Transverse colon (tissue), 4 donors: Measurements from ENCODE around the gene ZMIZ1. TPM values are rescaled to one million over a fixed set of nuclear protein-coding genes. Genes with fewer than 3 reads are reported as not detected.
A peak's percentile ranks its signal among the peaks of the same experiment; 100 is the strongest.

ENCODE experiments used
- DNase-seq: peaks from one replicate; pipeline ENCODE4 v3.0.0-alpha.2; 2019
- H3K27ac ChIP-seq, 4 donors: fragments of 200-600 bp; sonication (generic); 2 replicates each; pipeline ENCODE4 v1.5.1; 2016 to 2018; ENCODE audit warnings: inconsistent platforms in 4 of 4
- H3K27me3 ChIP-seq: fragments of 200-600 bp; sonication (generic); 2 replicates; pipeline ENCODE4 v1.5.1; 2017; ENCODE audit warnings: inconsistent platforms
- H3K36me3 ChIP-seq, 4 donors: fragments of 200-600 bp; sonication (generic); 2 replicates each; pipeline ENCODE4 v1.5.1; 2017 to 2019; ENCODE audit warnings: inconsistent platforms in 4 of 4
- H3K4me1 ChIP-seq, 4 donors: fragments of 200-600 bp; sonication (generic); 2 replicates each; pipeline ENCODE4 v1.5.1; 2017 to 2020; ENCODE audit warnings: inconsistent platforms in 4 of 4
- H3K4me3 ChIP-seq, 4 donors: fragments of 200-600 bp; sonication (generic); 1 replicate in 1 of 4; 2 replicates in 3 of 4; pipeline versions ENCODE4 v1.5.1 to v1.6.1; 2017 to 2019; ENCODE audit warnings: inconsistent platforms in 4 of 4
- H3K9me3 ChIP-seq, 2 donors: fragments of 200-600 bp; sonication (generic); 2 replicates each; pipeline ENCODE4 v1.5.1; 2017 to 2019; ENCODE audit warnings: inconsistent platforms in 2 of 2
- EP300 ChIP-seq: sonication (generic); formaldehyde crosslinking; IDR thresholded peaks from one replicate; pipeline ENCODE4 v1.6.1; 2017; ENCODE audit warnings: antibody characterized with exemption, low read depth
- POLR2A ChIP-seq: fragments of 450-650 bp; IDR thresholded peaks from one replicate; pipeline ENCODE4 v1.6.1; 2016; ENCODE audit warnings: antibody characterized with exemption, mild to moderate bottlenecking, moderate library complexity
- POLR2AphosphoS5 ChIP-seq, 3 donors: sonication (generic); formaldehyde crosslinking; IDR thresholded peaks; one replicate each; pipeline ENCODE4 v1.6.1; 2016; ENCODE audit warnings: antibody characterized with exemption in 3 of 3
- WGBS, 2 donors: methylation state at CpG; one replicate each; pipeline ENCODE4 v1.1.5; 2018; ENCODE audit warnings: low coverage in 1 of 2; 5-methylcytosine and 5-hydroxymethylcytosine counted together
- in situ Hi-C, 4 donors: fragments of 200-750 bp; cut with MboI; loops; one replicate each; pipeline versions ENCODE4 v1.15.0 to v1.15.1; 2017; ENCODE audit warnings: low sequenced_read_pairs in 3 of 4, low pct_ligation_motif_present in 1 of 4, low pct_unique_long_range_greater_than_20kb in 1 of 4
- intact Hi-C: fragments of 100-400 bp; cut with DNase I; formaldehyde crosslinking; loops from one replicate; pipeline ENCODE4 v1.15.1; 2023; ENCODE audit warnings: low total_unique reads
- total RNA-seq, 4 donors: library from RNA; depleted of rRNA; stranded (reverse); fragments of >200 nt; gene quantifications; one replicate each; pipeline ENCODE4 v1.1.0, GENCODE V29; 2016
- TF ChIP-seq, protein P1 (sequence below), 5 experiments: fragments of 200-600 bp in 3 of 5; fragments of 450-650 bp in 2 of 5; sonication (generic) in 3 of 5; IDR thresholded peaks; 1 replicate in 2 of 5; 2 replicates in 3 of 5; pipeline ENCODE4 v1.5.1; 2016 to 2017; ENCODE audit warnings: antibody characterized with exemption in 5 of 5, inconsistent platforms in 3 of 5, mild to moderate bottlenecking in 2 of 5, moderate library complexity in 1 of 5

Gene ZMIZ1
- total RNA-seq, 4 donors from 2014 or later, result 32.0 to 108 (median 63.0) TPM

DNA sequence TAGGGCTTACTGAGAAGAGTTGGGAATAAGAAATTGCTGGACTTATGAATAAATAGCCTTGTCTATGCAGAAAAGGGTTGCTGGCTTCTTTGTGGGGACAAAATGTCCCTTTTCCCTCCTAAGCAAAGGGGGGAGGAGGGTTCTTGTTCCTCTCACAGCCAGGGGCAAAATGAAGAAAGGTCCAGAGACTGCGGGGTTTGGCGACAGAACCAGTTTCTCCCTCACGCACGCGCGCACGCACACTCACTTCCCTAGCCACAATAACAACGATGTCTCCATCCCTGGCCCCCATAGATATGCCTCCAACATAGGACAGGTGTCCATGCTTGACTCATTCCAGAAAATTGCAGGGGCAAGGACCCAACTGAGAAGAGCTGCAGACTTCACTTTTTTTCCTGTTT, 3.3 kb downstream of the ZMIZ1 start:
- H3K4me1 ChIP-seq, result peaks cover 51 to 76% (median 65%) of the 10 kb centered on the region in 4 donors
- no peak for TF ChIP-seq EP300
- peak in 2 of 3 donors; percentile 37 to 55 for TF ChIP-seq POLR2AphosphoS5 (IDR thresholded peaks at IDR 0.05)
- in situ Hi-C loops, result loop anchor here in 1 of 4 donors (10.0 kb wide), 1 partner anchor 123 kb away; no protein-coding TSS in a partner anchor
- H3K36me3 ChIP-seq, result no peaks in the 10 kb centered on the region
- H3K27me3 ChIP-seq, result no peaks in the 10 kb centered on the region
- DNase-seq, result no peak
- peak overlapping the region in 3 of 4 donors; percentile 64 to 97 (median 89) for H3K4me3 ChIP-seq
- H3K9me3 ChIP-seq, result no peaks in the 10 kb centered on the region
- H3K27ac ChIP-seq, result peak overlapping the region; percentile 96 to 99 (median 98)
- 54% methylated on average over 8 of the region's 8 CpGs; no CpG with 5 or more reads in 1 of the 2 donors for WGBS, 2 donors
- intact Hi-C loops, result loop anchor here (1.0 to 10.0 kb wide), 3 partner anchors 40 to 857 kb away; no protein-coding TSS in a partner anchor

GRCh38 chr10:79072994-79073645, 4.4 kb downstream of the ZMIZ1 start:
- in situ Hi-C loops, result loop anchor here in 1 of 4 donors (10.0 kb wide), 1 partner anchor 122 kb away; no protein-coding TSS in a partner anchor
- Histone ChIP-seq H3K27me3 (no peaks in the 10 kb centered on the region), H3K27ac (peak overlapping the region; percentile 96 to 99 (median 98)), H3K36me3 (no peaks in the 10 kb centered on the region), H3K4me1 (peaks cover 61 to 79% (median 71%) of the 10 kb centered on the region in 4 donors), H3K4me3 (peak overlapping the region in 1 of 4 donors; percentile 64), H3K9me3 (no peaks in the 10 kb centered on the region)
- intact Hi-C loops, result loop anchor here (1.0 to 10.0 kb wide), 3 partner anchors 39 to 858 kb away; no protein-coding TSS in a partner anchor
- WGBS, 2 donors, result 83% methylated on average over 4 of the region's 4 CpGs; no CpG with 5 or more reads in 1 of the 2 donors
- TF ChIP-seq, protein P1, sequence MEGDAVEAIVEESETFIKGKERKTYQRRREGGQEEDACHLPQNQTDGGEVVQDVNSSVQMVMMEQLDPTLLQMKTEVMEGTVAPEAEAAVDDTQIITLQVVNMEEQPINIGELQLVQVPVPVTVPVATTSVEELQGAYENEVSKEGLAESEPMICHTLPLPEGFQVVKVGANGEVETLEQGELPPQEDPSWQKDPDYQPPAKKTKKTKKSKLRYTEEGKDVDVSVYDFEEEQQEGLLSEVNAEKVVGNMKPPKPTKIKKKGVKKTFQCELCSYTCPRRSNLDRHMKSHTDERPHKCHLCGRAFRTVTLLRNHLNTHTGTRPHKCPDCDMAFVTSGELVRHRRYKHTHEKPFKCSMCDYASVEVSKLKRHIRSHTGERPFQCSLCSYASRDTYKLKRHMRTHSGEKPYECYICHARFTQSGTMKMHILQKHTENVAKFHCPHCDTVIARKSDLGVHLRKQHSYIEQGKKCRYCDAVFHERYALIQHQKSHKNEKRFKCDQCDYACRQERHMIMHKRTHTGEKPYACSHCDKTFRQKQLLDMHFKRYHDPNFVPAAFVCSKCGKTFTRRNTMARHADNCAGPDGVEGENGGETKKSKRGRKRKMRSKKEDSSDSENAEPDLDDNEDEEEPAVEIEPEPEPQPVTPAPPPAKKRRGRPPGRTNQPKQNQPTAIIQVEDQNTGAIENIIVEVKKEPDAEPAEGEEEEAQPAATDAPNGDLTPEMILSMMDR (IDR thresholded peaks at IDR 0.05), result no peak
- TF ChIP-seq EP300 (no peak), POLR2A (no peak), POLR2AphosphoS5 (IDR thresholded peaks at IDR 0.05) (no peak)
- no peak for DNase-seq

DNA sequence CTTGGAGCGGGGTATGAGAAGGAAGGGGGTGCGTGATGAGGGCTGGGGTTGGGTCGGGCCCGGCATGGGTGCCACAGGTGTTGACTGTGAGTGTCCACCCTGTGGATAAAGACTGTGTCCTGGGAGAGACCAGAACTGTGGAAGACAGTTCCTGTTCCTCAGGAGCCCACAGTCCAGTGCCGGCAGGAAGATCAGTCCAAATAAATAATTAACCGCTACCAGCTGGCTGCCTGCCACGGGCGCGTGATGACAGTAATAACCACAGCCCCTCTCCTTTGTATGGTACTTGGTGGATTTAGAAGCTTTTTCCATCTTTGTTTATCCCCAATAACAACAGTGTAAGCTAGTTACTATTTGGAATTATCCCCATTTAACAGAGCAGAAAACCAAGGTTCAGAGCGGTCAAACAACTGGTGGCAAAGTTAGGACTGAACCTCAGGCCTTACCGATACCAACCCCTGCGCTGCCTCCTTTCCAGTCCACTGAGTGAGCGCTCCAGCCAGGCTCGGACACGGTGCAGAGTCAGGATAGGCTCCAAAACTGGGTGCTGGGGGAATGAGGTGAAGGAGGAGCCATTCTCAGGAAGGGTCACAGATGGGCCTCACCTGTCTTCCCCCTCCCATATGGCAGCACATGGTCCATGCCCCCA, 5.1 kb downstream of the ZMIZ1 start:
- Histone ChIP-seq H3K27me3 (no peaks in the 10 kb centered on the region), H3K9me3 (no peaks in the 10 kb centered on the region), H3K4me3 (peak overlapping the region in 1 of 4 donors; percentile 26), H3K4me1 (peaks cover 68 to 82% (median 76%) of the 10 kb centered on the region in 4 donors), H3K27ac (peak overlapping the region; percentile 96 to 99 (median 98)), H3K36me3 (no peaks in the 10 kb centered on the region)
- 20 to 35% methylated on average over 2 to 15 of the region's 15 CpGs for WGBS, 2 donors
- TF ChIP-seq POLR2AphosphoS5 (IDR thresholded peaks at IDR 0.05) (peak; percentile 19 to 66 (median 58)), EP300 (no peak), POLR2A (peak; percentile 40)
- in situ Hi-C loops (loop anchor here in 1 of 4 donors (10.0 kb wide), 1 partner anchor 121 kb away; no protein-coding TSS in a partner anchor), intact Hi-C loops (loop anchor here (10.0 kb wide), 2 partner anchors 81 to 859 kb away; no protein-coding TSS in a partner anchor)
- peak; percentile 84 for DNase-seq

GRCh38 chr10:79074732-79075131, 6.0 kb downstream of the ZMIZ1 start:
- intact Hi-C loops (loop anchor here (10.0 kb wide), 2 partner anchors 80 to 860 kb away; no protein-coding TSS in a partner anchor), in situ Hi-C loops (loop anchor here in 1 of 4 donors (10.0 kb wide), 1 partner anchor 120 kb away; no protein-coding TSS in a partner anchor)
- peak overlapping the region; percentile 96 to 99 (median 98) for H3K27ac ChIP-seq
- H3K27me3 ChIP-seq, result no peaks in the 10 kb centered on the region
- H3K36me3 ChIP-seq, result no peaks in the 10 kb centered on the region
- peak; percentile 77 for DNase-seq
- peak in 2 of 3 donors; percentile 24 to 53 for TF ChIP-seq POLR2AphosphoS5 (IDR thresholded peaks at IDR 0.05)
- TF ChIP-seq, protein P1 (IDR thresholded peaks at IDR 0.05), result no peak
- TF ChIP-seq POLR2A, result peak; percentile 48
- 31% methylated on average over 4 of the region's 4 CpGs; no CpG with 5 or more reads in 1 of the 2 donors for WGBS, 2 donors
- no peaks in the 10 kb centered on the region for H3K9me3 ChIP-seq
- H3K4me1 ChIP-seq, result peaks cover 76 to 91% (median 84%) of the 10 kb centered on the region in 4 donors
- no peak overlapping the region for H3K4me3 ChIP-seq
